Mammary epithelial cell (primary cell): ENCODE results near the gene GNAT1.

Experiments
- EZH2 ChIP-seq: IDR thresholded peaks from 2 replicates; pipeline ENCODE4 v1.6.1; 2012; ENCODE audit warnings: low read length, inconsistent platforms, borderline replicate concordance
- TF ChIP-seq, protein P1 (sequence below), 2 donors: IDR thresholded peaks in 1 of 2; conservative IDR thresholded peaks in 1 of 2; 2 replicates each; pipeline ENCODE4 v1.5.1; 2011 to 2012; ENCODE audit warnings: inconsistent platforms in 2 of 2, low read length in 2 of 2, mild to moderate bottlenecking in 2 of 2, control low read depth in 1 of 2, low read depth in 1 of 2; ENCODE audit not compliant: insufficient read depth in 1 of 2; ENCODE audit errors: extremely low read depth in 1 of 2

DNA sequence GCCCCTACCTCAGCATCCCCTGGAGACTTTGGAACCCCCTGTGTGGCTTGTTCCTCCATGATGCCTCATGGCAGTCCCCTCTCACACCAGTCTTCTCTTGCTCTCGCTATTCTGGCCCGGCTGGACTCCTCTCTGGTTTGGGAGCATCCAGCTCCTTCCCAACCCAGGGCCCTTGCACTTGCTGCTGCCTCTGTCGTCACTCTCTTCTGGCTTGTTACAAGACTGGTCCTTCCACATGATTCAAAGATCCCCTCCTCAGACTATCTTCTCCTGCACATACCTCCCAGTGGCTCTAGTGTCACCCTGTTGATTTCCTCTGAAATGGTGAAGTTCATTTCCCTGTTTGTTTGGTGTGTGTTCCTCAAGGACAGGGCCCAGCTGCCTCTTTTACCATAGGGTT lies 38.1 kb downstream of the GNAT1 start:
- TF ChIP-seq, protein P1, sequence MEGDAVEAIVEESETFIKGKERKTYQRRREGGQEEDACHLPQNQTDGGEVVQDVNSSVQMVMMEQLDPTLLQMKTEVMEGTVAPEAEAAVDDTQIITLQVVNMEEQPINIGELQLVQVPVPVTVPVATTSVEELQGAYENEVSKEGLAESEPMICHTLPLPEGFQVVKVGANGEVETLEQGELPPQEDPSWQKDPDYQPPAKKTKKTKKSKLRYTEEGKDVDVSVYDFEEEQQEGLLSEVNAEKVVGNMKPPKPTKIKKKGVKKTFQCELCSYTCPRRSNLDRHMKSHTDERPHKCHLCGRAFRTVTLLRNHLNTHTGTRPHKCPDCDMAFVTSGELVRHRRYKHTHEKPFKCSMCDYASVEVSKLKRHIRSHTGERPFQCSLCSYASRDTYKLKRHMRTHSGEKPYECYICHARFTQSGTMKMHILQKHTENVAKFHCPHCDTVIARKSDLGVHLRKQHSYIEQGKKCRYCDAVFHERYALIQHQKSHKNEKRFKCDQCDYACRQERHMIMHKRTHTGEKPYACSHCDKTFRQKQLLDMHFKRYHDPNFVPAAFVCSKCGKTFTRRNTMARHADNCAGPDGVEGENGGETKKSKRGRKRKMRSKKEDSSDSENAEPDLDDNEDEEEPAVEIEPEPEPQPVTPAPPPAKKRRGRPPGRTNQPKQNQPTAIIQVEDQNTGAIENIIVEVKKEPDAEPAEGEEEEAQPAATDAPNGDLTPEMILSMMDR (conservative IDR thresholded peaks at IDR 0.05 in 1 of 2, IDR thresholded peaks at IDR 0.05 in 1 of 2; ENCODE audit: extremely low read depth in 1 of 2, insufficient read depth in 1 of 2, low read depth in 1 of 2, low read length in 2 of 2), result no peak
- no peak for TF ChIP-seq EZH2
